Endothelial cell of umbilical vein (primary cell): ENCODE results near the gene BMP8A.
"Not testable (repeated sequence)": the region's sequence is repeated elsewhere in the genome, so short reads cannot be mapped to it uniquely, and the experiment has no call there.

Experiments
- CTCF ChIP-seq, 2 donors: IDR thresholded peaks; 1 replicate in 1 of 2; 2 replicates in 1 of 2; pipeline ENCODE4 v1.5.1; 2011; ENCODE audit warnings: low read length in 2 of 2, mild to moderate bottlenecking in 2 of 2, moderate library complexity in 2 of 2, control low read depth in 1 of 2, inconsistent platforms in 1 of 2, low read depth in 1 of 2; ENCODE audit not compliant: insufficient read depth in 1 of 2; ENCODE audit errors: extremely low read depth in 1 of 2
- EZH2 ChIP-seq: IDR thresholded peaks from 2 replicates; pipeline ENCODE4 v1.6.1; 2012; ENCODE audit warnings: borderline replicate concordance, low read depth, mild to moderate bottlenecking, moderate library complexity, low read length, inconsistent platforms; ENCODE audit not compliant: severe bottlenecking
- JUN ChIP-seq: IDR thresholded peaks from 2 replicates; pipeline ENCODE4 v1.6.1; 2011; ENCODE audit warnings: borderline replicate concordance, low read depth; ENCODE audit not compliant: insufficient read length, insufficient read depth
- MAX ChIP-seq: IDR thresholded peaks from 2 replicates; pipeline ENCODE4 v1.6.1; 2011; ENCODE audit not compliant: insufficient read depth, insufficient read length
- POLR2A ChIP-seq: IDR thresholded peaks from 2 replicates; pipeline ENCODE4 v1.6.1; 2012; ENCODE audit warnings: low read depth, mild to moderate bottlenecking, control low read depth, low read length
- POLR2AphosphoS5 ChIP-seq: IDR thresholded peaks from 2 replicates; pipeline ENCODE4 v1.6.1; 2012; ENCODE audit warnings: low read depth, mild to moderate bottlenecking, control low read depth, low read length, moderate library complexity; ENCODE audit not compliant: insufficient read depth

GRCh38 chr1:39522221-39522620, 30.8 kb downstream of the BMP8A start:
- not testable (repeated sequence) for TF ChIP-seq POLR2A; CTCF (IDR thresholded peaks at IDR 0.05; ENCODE audit: extremely low read depth in 1 of 2, insufficient read depth in 1 of 2, low read depth in 1 of 2, low read length in 2 of 2); POLR2AphosphoS5; MAX; EZH2; JUN
